ENCODE data around the gene FYCO1.

DNA sequence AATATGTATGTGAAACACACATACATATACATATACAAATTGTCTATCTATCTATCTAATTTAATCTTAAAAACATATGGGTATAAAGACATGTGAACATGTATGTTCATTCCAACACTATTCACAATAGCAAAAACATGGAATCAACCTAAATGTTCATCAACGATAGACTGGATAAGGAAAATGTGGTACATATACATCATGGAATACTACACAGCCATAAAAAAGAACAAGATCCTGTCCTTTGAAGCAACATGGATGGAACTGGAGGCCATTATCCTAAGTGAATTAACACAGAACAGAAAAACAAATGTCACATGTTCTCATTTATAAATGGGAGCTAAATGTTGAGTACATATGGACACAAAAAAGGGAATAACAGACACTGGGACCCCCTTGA is 103.5 kb downstream of the FYCO1 start:
- no peak for TF ChIP-seq POLR2A (IDR thresholded peaks at IDR 0.05; ENCODE audit: low read depth, low read length)
- TF ChIP-seq POLR2AphosphoS5 (IDR thresholded peaks at IDR 0.05; ENCODE audit: low read depth, low read length), result no peak
- no peak for TF ChIP-seq TAF1 (IDR thresholded peaks at IDR 0.05; ENCODE audit: borderline replicate concordance, low read depth, low read length)

Data from GM12892 (cell line).